ENCODE measurements around the gene AGAP3. TPM values are rescaled to one million over a fixed set of nuclear protein-coding genes. Genes with fewer than 3 reads are reported as not detected.

The AGAP3 gene
- total RNA-seq, 1 experiment from 2014 or later: 138 TPM

GRCh38 chr7:151083071-151083823, 3.0 kb upstream of the AGAP3 start, which contains the start of gene TMUB1:
TMUB1 (minus strand) TSS chr7:151083493; CDS start chr7:151082563, 930 bp downstream.
- CTCF ChIA-PET: interaction anchor here (0.6 to 15.0 kb wide), 5 partner anchors 11 to 1336 kb away, joined by 3 to 315 read pairs (median 3); no protein-coding TSS in a partner anchor
- POLR2A ChIA-PET: interaction anchor here (0.7 to 10.0 kb wide), 7 partner anchors 10 to 149 kb away, joined by 3 to 151 read pairs (median 3); partner anchors contain the start of genes ABCB8, CDK5, CHPF2 and SLC4A2
- Mint-ChIP-seq H3K27ac (ENCODE audit: low read depth, unreplicated experiment) (peak within 1 kb of the TSS; percentile 85), H3K9me3 (ENCODE audit: unreplicated experiment) (no peaks in the 10 kb centered on the region), H3K36me3 (ENCODE audit: insufficient read depth, unreplicated experiment) (peaks cover 15% of the 10 kb centered on the region), H3K4me1 (ENCODE audit: insufficient read depth, unreplicated experiment) (peaks cover 32% of the 10 kb centered on the region), H3K4me3 (ENCODE audit: unreplicated experiment) (peak within 1 kb of the TSS; percentile 91), H3K27me3 (ENCODE audit: insufficient read depth, unreplicated experiment) (no peaks in the 10 kb centered on the region)
- intact Hi-C loops (cut with micrococcal nuclease): no loop called here
- no TSS peak for BruUV-seq (replicated peaks)
- DNase-seq (ENCODE audit: unreplicated experiment): peak; percentile 52
- TF ChIP-seq CTCF (IDR thresholded peaks at IDR 0.05; ENCODE audit: unreplicated experiment): no peak

DNA sequence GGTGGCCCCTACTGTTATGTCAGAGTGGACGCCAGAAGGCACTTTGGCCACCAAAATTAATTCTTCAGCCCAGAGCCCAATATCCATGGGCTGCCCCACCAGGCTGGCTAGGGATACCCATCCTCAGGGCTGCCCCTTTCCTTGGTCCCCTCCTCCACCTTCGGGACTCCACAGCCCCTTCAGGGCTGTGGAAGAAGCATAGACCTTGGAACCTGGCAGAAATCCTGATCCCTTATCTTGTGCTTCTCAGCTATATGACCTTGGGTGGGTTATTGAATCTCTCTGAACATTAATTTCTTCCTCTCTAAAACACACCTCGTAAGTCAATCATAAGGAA, 2.5 kb upstream of the AGAP3 start:
- H3K4me3 Mint-ChIP-seq (ENCODE audit: unreplicated experiment): peak overlapping the region; percentile 91
- peaks cover 15% of the 10 kb centered on the region for H3K36me3 Mint-ChIP-seq (ENCODE audit: insufficient read depth, unreplicated experiment)
- no peaks in the 10 kb centered on the region for H3K27me3 Mint-ChIP-seq (ENCODE audit: insufficient read depth, unreplicated experiment)
- CTCF ChIA-PET: interaction anchor here (0.6 to 15.0 kb wide), 4 partner anchors 11 to 1336 kb away, joined by 3 to 315 read pairs (median 5); no protein-coding TSS in a partner anchor
- intact Hi-C loops (cut with micrococcal nuclease): no loop called here
- TF ChIP-seq CTCF (IDR thresholded peaks at IDR 0.05; ENCODE audit: unreplicated experiment): no peak
- no TSS peak for BruUV-seq (replicated peaks)
- H3K27ac Mint-ChIP-seq (ENCODE audit: low read depth, unreplicated experiment): no peak overlapping the region
- H3K4me1 Mint-ChIP-seq (ENCODE audit: insufficient read depth, unreplicated experiment): peaks cover 32% of the 10 kb centered on the region
- POLR2A ChIA-PET: interaction anchor here (0.7 to 10.0 kb wide), 6 partner anchors 11 to 143 kb away, joined by 3 to 151 read pairs (median 4); partner anchors contain the start of genes ABCB8, CDK5 and SLC4A2
- H3K9me3 Mint-ChIP-seq (ENCODE audit: unreplicated experiment): no peaks in the 10 kb centered on the region
- no peak for DNase-seq (ENCODE audit: unreplicated experiment)

DNA sequence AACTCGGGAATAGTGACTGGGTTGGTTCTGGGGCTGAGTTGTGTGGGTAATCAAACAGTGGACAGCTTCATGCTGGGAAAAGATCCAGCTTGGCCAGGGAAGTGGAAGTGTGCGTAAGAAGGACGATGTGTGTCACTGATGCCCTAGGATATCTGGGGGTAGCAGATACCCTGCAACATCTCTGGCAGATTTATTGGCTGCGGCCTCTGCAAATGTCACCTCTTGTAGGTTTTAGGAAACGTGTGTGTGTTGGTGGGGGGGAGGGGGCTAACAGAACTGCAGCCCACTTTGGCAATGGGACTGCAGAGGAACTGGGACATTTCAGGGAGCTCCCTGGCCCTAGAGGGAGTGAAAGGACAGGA, 965 bp upstream of the AGAP3 start:
- intact Hi-C loops (cut with micrococcal nuclease): no loop called here

More for the DNA sequence above, 965 bp upstream of the AGAP3 start:
- peaks cover 34% of the 10 kb centered on the region for H3K4me1 Mint-ChIP-seq (ENCODE audit: insufficient read depth, unreplicated experiment)
- no peaks in the 10 kb centered on the region for H3K27me3 Mint-ChIP-seq (ENCODE audit: insufficient read depth, unreplicated experiment)
- TF ChIP-seq CTCF (IDR thresholded peaks at IDR 0.05; ENCODE audit: unreplicated experiment): no peak
- peak overlapping the region; percentile 77 for H3K4me3 Mint-ChIP-seq (ENCODE audit: unreplicated experiment)
- no peak for DNase-seq (ENCODE audit: unreplicated experiment)
- BruUV-seq (replicated peaks): no TSS peak
- H3K36me3 Mint-ChIP-seq (ENCODE audit: insufficient read depth, unreplicated experiment): peaks cover 15% of the 10 kb centered on the region
- POLR2A ChIA-PET: interaction anchor here (0.6 to 10.0 kb wide), 6 partner anchors 12 to 1960 kb away, joined by 3 to 151 read pairs (median 9); partner anchors contain the start of genes ABCB8, CDK5, SLC4A2 and ZNF425
- H3K27ac Mint-ChIP-seq (ENCODE audit: low read depth, unreplicated experiment): peak overlapping the region; percentile 44
- no peaks in the 10 kb centered on the region for H3K9me3 Mint-ChIP-seq (ENCODE audit: unreplicated experiment)
- CTCF ChIA-PET: interaction anchor here (0.5 to 15.0 kb wide), 6 partner anchors 9 to 1994 kb away, joined by 3 to 315 read pairs (median 5); partner anchors contain the start of gene SLC4A2

All from MCF 10A (cell line).